NCI-H2171 treated with DMSO at 0.1 percent for 48 hours (cell line): ENCODE data around the gene LSM10.

Experiments used
- DNase-seq: peaks from one replicate; lab custom pipeline; 2025; lab: John Stamatoyannopoulos, UW

LSM10 gene

GRCh38 chr1:36383240-36383639, 14.5 kb downstream of the LSM10 start:
- DNase-seq = no peak

- no peak for DNase-seq
Observed at GRCh38 chr1:36382669-36383068, 15.0 kb downstream of the LSM10 start.

- no peak for DNase-seq
Observed at GRCh38 chr1:36382231-36382630, 15.5 kb downstream of the LSM10 start.

- no peak for DNase-seq
Observed at GRCh38 chr1:36381405-36381804, 16.3 kb downstream of the LSM10 start.

- DNase-seq = no peak
Observed at GRCh38 chr1:36380782-36381181, 16.9 kb downstream of the LSM10 start.

GRCh38 chr1:36380143-36380619, 17.5 kb downstream of the LSM10 start:
- no peak for DNase-seq

GRCh38 chr1:36377791-36378492, 19.8 kb downstream of the LSM10 start:
- no peak for DNase-seq

GRCh38 chr1:36372617-36373016, 25.1 kb downstream of the LSM10 start:
- DNase-seq = no peak

GRCh38 chr1:36369061-36369861, 28.4 kb downstream of the LSM10 start:
- DNase-seq = peak; percentile 85

- no peak for DNase-seq
Observed at GRCh38 chr1:36367798-36368197, 29.9 kb downstream of the LSM10 start.

GRCh38 chr1:36367066-36367465, 30.6 kb downstream of the LSM10 start:
- no peak for DNase-seq

GRCh38 chr1:36366091-36366661, 31.5 kb downstream of the LSM10 start:
- peak; percentile 100 for DNase-seq

GRCh38 chr1:36365381-36365780, 32.3 kb downstream of the LSM10 start:
- DNase-seq = peak; percentile 87

- peak; percentile 56 for DNase-seq
Observed at GRCh38 chr1:36359911-36360550, 37.7 kb downstream of the LSM10 start.

- peak; percentile 74 for DNase-seq
Observed at GRCh38 chr1:36359383-36359782, 38.3 kb downstream of the LSM10 start.

GRCh38 chr1:36358514-36359084, 39.1 kb downstream of the LSM10 start:
- DNase-seq = no peak

GRCh38 chr1:36355811-36356210, 41.9 kb downstream of the LSM10 start:
- no peak for DNase-seq

- no peak for DNase-seq
Observed at GRCh38 chr1:36354486-36354885, 43.2 kb downstream of the LSM10 start.

- no peak for DNase-seq
Observed at GRCh38 chr1:36352910-36353878, 44.5 kb downstream of the LSM10 start.

GRCh38 chr1:36352125-36352909, 45.4 kb downstream of the LSM10 start:
- DNase-seq = no peak
